HG03565 (cell line): ENCODE results near the gene RAG1.

Experiments used
- ATAC-seq: cut with Tn5 transposase; IDR thresholded peaks from one replicate; pipeline ENCODE4 v1.9.1; 2021; ENCODE audit warnings: mild to moderate bottlenecking, moderate library complexity; ENCODE audit not compliant: unreplicated experiment

The RAG1 gene

GRCh38 chr11:36627006-36627405 is 59.2 kb downstream of the RAG1 start:
- ATAC-seq, result no peak

GRCh38 chr11:36627471-36627870 is 59.7 kb downstream of the RAG1 start:
- no peak for ATAC-seq

- no peak for ATAC-seq
These were observed 60.3 kb downstream of the RAG1 start for GRCh38 chr11:36628141-36628540.

GRCh38 chr11:36628765-36629244 is 61.0 kb downstream of the RAG1 start:
- ATAC-seq, result no peak
